GM12873 (cell line): ENCODE measurements around the gene LRRC34.

Source experiments
- CTCF ChIP-seq: IDR thresholded peaks from 2 replicates; pipeline ENCODE4 v1.5.1; 2012; ENCODE audit warnings: low read depth, mild to moderate bottlenecking, moderate library complexity, low read length, control low read depth; ENCODE audit not compliant: insufficient read depth; ENCODE audit errors: missing control alignments

The LRRC34 gene

GRCh38 chr3:169813757-169814517 lies 1.2 kb upstream of the LRRC34 start:
- peak; percentile 81 for TF ChIP-seq CTCF

- no peak for TF ChIP-seq CTCF
Observed at GRCh38 chr3:169813278-169813677, 574 bp upstream of the LRRC34 start.

GRCh38 chr3:169811631-169812331 lies 923 bp downstream of the LRRC34 start:
- no peak for TF ChIP-seq CTCF

- TF ChIP-seq CTCF, result no peak
Observed at GRCh38 chr3:169809230-169809795, 3.4 kb downstream of the LRRC34 start.

GRCh38 chr3:169804681-169805080 lies 8.0 kb downstream of the LRRC34 start:
- TF ChIP-seq CTCF, result no peak

- no peak for TF ChIP-seq CTCF
Observed at GRCh38 chr3:169792359-169792758, 20.3 kb downstream of the LRRC34 start.

GRCh38 chr3:169790687-169791429 lies 21.8 kb downstream of the LRRC34 start:
- no peak for TF ChIP-seq CTCF
